SJCRH30 (cell line): ENCODE results near the gene CKLF. TPM values are rescaled to one million over a fixed set of nuclear protein-coding genes. Genes with fewer than 3 reads are reported as not detected.
"Not testable (repeated sequence)": the region's sequence is repeated elsewhere in the genome, so short reads cannot be mapped to it uniquely, and the experiment has no call there.

Experiments
- DNase-seq, 2 experiments: peaks; one replicate each; pipeline ENCODE4 v3.0.0-alpha.2; 2015 to 2020
- H3K27ac ChIP-seq: fragments of 250-450 bp; sonication (Bioruptor Pico); 2 replicates; pipeline ENCODE4 v1.5.1; 2020; ENCODE audit warnings: mild to moderate bottlenecking, moderate library complexity
- H3K27me3 ChIP-seq: fragments of 250-450 bp; sonication (Bioruptor Pico); 2 replicates; pipeline ENCODE4 v1.5.1; 2020; ENCODE audit warnings: mild to moderate bottlenecking, moderate library complexity
- H3K36me3 ChIP-seq: fragments of 250-450 bp; sonication (Bioruptor Pico); 2 replicates; pipeline ENCODE4 v1.5.1; 2020; ENCODE audit warnings: mild to moderate bottlenecking, moderate library complexity
- H3K4me1 ChIP-seq: fragments of 250-450 bp; sonication (Bioruptor Pico); 2 replicates; pipeline ENCODE4 v1.5.1; 2020; ENCODE audit warnings: mild to moderate bottlenecking, moderate library complexity
- H3K4me3 ChIP-seq: fragments of 250-450 bp; sonication (Bioruptor Pico); 2 replicates; pipeline ENCODE4 v1.5.1; 2020; ENCODE audit warnings: mild to moderate bottlenecking, moderate library complexity
- H3K9me3 ChIP-seq: fragments of 250-450 bp; sonication (Bioruptor Pico); replicated peaks from 2 replicates; pipeline ENCODE4 v1.5.1; 2020; ENCODE audit warnings: mild to moderate bottlenecking, moderate library complexity
- total RNA-seq: library from RNA; depleted of rRNA; stranded (reverse); fragments of >200 nt; shearing (Covaris generic); gene quantifications from 2 replicates; pipeline ENCODE4 v1.2.3, GENCODE V29; 2014

The CKLF gene
- total RNA-seq, 1 experiment from 2014 or later: 127 TPM

GRCh38 chr16:66514980-66515595 is 37.3 kb upstream of the CKLF start:
- peaks cover 34% of the 10 kb centered on the region for H3K4me1 ChIP-seq
- not testable (repeated sequence) for H3K4me3 ChIP-seq, DNase-seq, H3K36me3 ChIP-seq, H3K9me3 ChIP-seq, H3K27ac ChIP-seq, H3K27me3 ChIP-seq

- H3K27ac ChIP-seq: peak overlapping the region; percentile 84
- no peaks in the 10 kb centered on the region for H3K27me3 ChIP-seq
- H3K9me3 ChIP-seq: no peaks in the 10 kb centered on the region
- peaks cover 34% of the 10 kb centered on the region for H3K4me1 ChIP-seq
- H3K4me3 ChIP-seq: no peak overlapping the region
- peak in 1 of 2 experiments; percentile 46 for DNase-seq
- no peaks in the 10 kb centered on the region for H3K36me3 ChIP-seq
Observed at GRCh38 chr16:66515596-66516508, 36.5 kb upstream of the CKLF start.

- no peak for DNase-seq
- Histone ChIP-seq H3K4me3 (no peak overlapping the region), H3K9me3 (no peaks in the 10 kb centered on the region), H3K27me3 (no peaks in the 10 kb centered on the region), H3K4me1 (peaks cover 33% of the 10 kb centered on the region), H3K36me3 (no peaks in the 10 kb centered on the region), H3K27ac (peak overlapping the region; percentile 84)
Observed at GRCh38 chr16:66516509-66516807, 35.9 kb upstream of the CKLF start.

- H3K36me3 ChIP-seq: no peaks in the 10 kb centered on the region
- peaks cover 33% of the 10 kb centered on the region for H3K4me1 ChIP-seq
- H3K27ac ChIP-seq: peak overlapping the region; percentile 84
- no peaks in the 10 kb centered on the region for H3K27me3 ChIP-seq
- DNase-seq: peak; percentile 99
- no peaks in the 10 kb centered on the region for H3K9me3 ChIP-seq
- peak overlapping the region; percentile 31 for H3K4me3 ChIP-seq
Observed at GRCh38 chr16:66516808-66517585, 35.4 kb upstream of the CKLF start.

GRCh38 chr16:66517586-66518263 is 34.7 kb upstream of the CKLF start:
- H3K27me3 ChIP-seq: no peaks in the 10 kb centered on the region
- H3K9me3 ChIP-seq: no peaks in the 10 kb centered on the region
- no peak overlapping the region for H3K4me3 ChIP-seq
- no peak for DNase-seq
- H3K27ac ChIP-seq: peak overlapping the region; percentile 84
- H3K4me1 ChIP-seq: peaks cover 31% of the 10 kb centered on the region
- no peaks in the 10 kb centered on the region for H3K36me3 ChIP-seq

- H3K27ac ChIP-seq: no peak overlapping the region
- no peaks in the 10 kb centered on the region for H3K9me3 ChIP-seq
- H3K4me3 ChIP-seq: no peak overlapping the region
- H3K36me3 ChIP-seq: no peaks in the 10 kb centered on the region
- no peaks in the 10 kb centered on the region for H3K27me3 ChIP-seq
- DNase-seq: no peak
- H3K4me1 ChIP-seq: peaks cover 41% of the 10 kb centered on the region
Observed at GRCh38 chr16:66519482-66520373, 32.6 kb upstream of the CKLF start.

- no peaks in the 10 kb centered on the region for H3K9me3 ChIP-seq
- H3K4me1 ChIP-seq: peaks cover 41% of the 10 kb centered on the region
- H3K27ac ChIP-seq: no peak overlapping the region
Observed at GRCh38 chr16:66520406-66521170, 31.8 kb upstream of the CKLF start.

GRCh38 chr16:66521252-66521713 is 31.1 kb upstream of the CKLF start:
- no peaks in the 10 kb centered on the region for H3K27me3 ChIP-seq
- peaks cover 38% of the 10 kb centered on the region for H3K4me1 ChIP-seq
- DNase-seq: no peak
- H3K27ac ChIP-seq: no peak overlapping the region
- H3K9me3 ChIP-seq: no peaks in the 10 kb centered on the region
- H3K4me3 ChIP-seq: no peak overlapping the region
- no peaks in the 10 kb centered on the region for H3K36me3 ChIP-seq

More at GRCh38 chr16:66520406-66521170, 31.8 kb upstream of the CKLF start:
- no peak for DNase-seq
- Histone ChIP-seq H3K4me3 (no peak overlapping the region), H3K36me3 (no peaks in the 10 kb centered on the region), H3K27me3 (no peaks in the 10 kb centered on the region)

- Histone ChIP-seq H3K4me3 (no peak overlapping the region), H3K27me3 (no peaks in the 10 kb centered on the region), H3K36me3 (no peaks in the 10 kb centered on the region), H3K9me3 (no peaks in the 10 kb centered on the region), H3K4me1 (peaks cover 31% of the 10 kb centered on the region), H3K27ac (peak overlapping the region; percentile 34)
- peak; percentile 62 to 68 for DNase-seq
Observed at GRCh38 chr16:66521951-66522771, 30.2 kb upstream of the CKLF start.

- Histone ChIP-seq H3K4me1 (peaks cover 23% of the 10 kb centered on the region), H3K4me3 (no peak overlapping the region), H3K9me3 (no peaks in the 10 kb centered on the region), H3K36me3 (no peaks in the 10 kb centered on the region), H3K27me3 (no peaks in the 10 kb centered on the region), H3K27ac (peak overlapping the region; percentile 8; the same call in 1 of the 2 replicates)
- DNase-seq: no peak
Observed at GRCh38 chr16:66522816-66523590, 29.4 kb upstream of the CKLF start.

GRCh38 chr16:66523861-66524354 is 28.5 kb upstream of the CKLF start:
- H3K4me3 ChIP-seq: no peak overlapping the region
- DNase-seq: peak in 1 of 2 experiments; percentile 46
- peak overlapping the region; percentile 8 for H3K27ac ChIP-seq
- peaks cover 22% of the 10 kb centered on the region for H3K4me1 ChIP-seq
- no peaks in the 10 kb centered on the region for H3K36me3 ChIP-seq
- H3K9me3 ChIP-seq: no peaks in the 10 kb centered on the region
- H3K27me3 ChIP-seq: no peaks in the 10 kb centered on the region
